Stimulated activated CD4-positive, alpha-beta T cell treated with anti-CD3 and anti-CD28 coated beads, Interleukin-2, amount 100 ng/mL, for 4 hours (primary cell): ENCODE results near the gene SSBP2.

ENCODE experiments used
- DNase-seq: peaks from one replicate; pipeline ENCODE4 v3.0.0-alpha.2; 2020; ENCODE audit warnings: low read depth

Gene SSBP2

GRCh38 chr5:81388169-81388568, 362.7 kb downstream of the SSBP2 start:
- no peak for DNase-seq

GRCh38 chr5:81383867-81384266, 367.0 kb downstream of the SSBP2 start:
- DNase-seq: no peak

GRCh38 chr5:81371354-81371876, 379.5 kb downstream of the SSBP2 start:
- no peak for DNase-seq

- no peak for DNase-seq
Observed at GRCh38 chr5:81370912-81371311, 380.0 kb downstream of the SSBP2 start.

GRCh38 chr5:81365541-81365940, 385.4 kb downstream of the SSBP2 start:
- DNase-seq: no peak

- no peak for DNase-seq
Observed at GRCh38 chr5:81363093-81363871, 387.6 kb downstream of the SSBP2 start.
